B cell (primary cell): ENCODE data around the gene CAP1.

Experiments
- CTCF ChIP-seq: fragments of 200-600 bp; IDR thresholded peaks from one replicate; pipeline ENCODE4 v1.8.0; 2022; ENCODE audit warnings: antibody characterized with exemption, mild to moderate bottlenecking
- EZH2 ChIP-seq: IDR thresholded peaks from 2 replicates; pipeline ENCODE4 v1.6.1; 2012; ENCODE audit warnings: borderline replicate concordance, low read depth, mild to moderate bottlenecking, moderate library complexity, low read length; ENCODE audit not compliant: insufficient read depth, poor library complexity, severe bottlenecking

DNA sequence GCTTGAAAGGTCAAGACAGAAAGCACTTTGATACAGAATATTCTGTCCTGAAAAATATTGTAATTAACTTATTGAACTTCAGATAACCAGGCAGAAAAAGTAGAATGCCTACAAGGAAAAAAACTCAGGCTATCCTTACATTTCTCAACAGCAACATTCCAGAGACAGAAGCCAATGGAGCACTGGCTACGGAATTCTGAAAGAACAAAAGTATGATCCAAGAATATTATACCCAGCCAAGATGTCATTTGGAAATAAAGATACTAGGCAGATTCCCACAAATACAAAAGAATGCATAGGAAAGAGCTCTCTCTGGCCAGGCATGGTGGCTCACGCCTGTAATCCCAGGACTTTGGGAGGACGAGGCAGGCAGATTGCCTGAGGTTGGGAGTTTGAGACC is 62.4 kb downstream of the CAP1 start:
- TF ChIP-seq CTCF (no peak), EZH2 (no peak)
